SK-N-SH (cell line): ENCODE results near the gene FBF1. TPM values are rescaled to one million over a fixed set of nuclear protein-coding genes. Genes with fewer than 3 reads are reported as not detected.
A peak's percentile ranks its signal among the peaks of the same experiment; 100 is the strongest.

Experiments
- CTCF ChIA-PET: fragments of 300-600, 350-600 bp; formaldehyde crosslinking; extraction: SDS; loops from one replicate; lab custom pipeline; 2021; lab: Yijun Ruan, JAX
- POLR2A ChIA-PET: fragments of 350-600 bp; sonication (Branson Sonifier 250); formaldehyde crosslinking; extraction: SDS; loops from one replicate; lab custom pipeline; 2020; ENCODE audit warnings: antibody characterized with exemption, inconsistent platforms; lab: Yijun Ruan, JAX
- DNase-seq: peaks from one replicate; pipeline ENCODE4 v3.0.0; 2012
- H2AFZ ChIP-seq: fragments of 200-600 bp; sonication (generic); 2 replicates; pipeline ENCODE4 v1.8.1; 2016; ENCODE audit warnings: antibody characterized with exemption, mild to moderate bottlenecking, low read depth
- H3F3A ChIP-seq: fragments of 200-600 bp; sonication (generic); replicated peaks from 2 replicates; pipeline ENCODE3; 2016; ENCODE audit warnings: antibody characterized with exemption, mild to moderate bottlenecking; ENCODE audit not compliant: insufficient read depth
- H3K27ac ChIP-seq, 2 experiments: fragments of 200-500 bp in 1 of 2; fragments of 200-600 bp in 1 of 2; sonication (Bioruptor generic) in 1 of 2; sonication (generic), shearing (Covaris generic) in 1 of 2; 2 replicates each; pipeline versions ENCODE4 v1.5.1 to v1.6.1; 2014 to 2016; ENCODE audit warnings: low read depth in 2 of 2, inconsistent platforms in 1 of 2, low read length in 1 of 2, mild to moderate bottlenecking in 1 of 2, mixed read lengths in 1 of 2
- H3K27me3 ChIP-seq: fragments of 200-600 bp; sonication (generic), shearing (Covaris generic); 2 replicates; pipeline ENCODE4 v1.6.1; 2016; ENCODE audit warnings: mixed run types; ENCODE audit not compliant: insufficient read depth
- H3K36me3 ChIP-seq, 2 experiments: fragments of 200-500 bp in 1 of 2; fragments of 200-600 bp in 1 of 2; sonication (Bioruptor generic) in 1 of 2; sonication (generic) in 1 of 2; replicated peaks in 1 of 2; 2 replicates each; pipeline versions ENCODE3 to v1.5.1; 2014 to 2016; ENCODE audit warnings: low read length in 1 of 2, mild to moderate bottlenecking in 1 of 2; ENCODE audit not compliant: insufficient read depth in 2 of 2, control insufficient read depth in 1 of 2
- H3K4me1 ChIP-seq, 2 experiments: fragments of 200-500 bp in 1 of 2; fragments of 200-600 bp in 1 of 2; sonication (Bioruptor generic) in 1 of 2; sonication (generic), shearing (Covaris generic) in 1 of 2; 2 replicates each; pipeline versions ENCODE4 v1.5.1 to v1.6.1; 2014 to 2016; ENCODE audit warnings: low read depth in 1 of 2, low read length in 1 of 2, mixed run types in 1 of 2; ENCODE audit not compliant: insufficient read depth in 2 of 2, control insufficient read depth in 1 of 2
- H3K4me2 ChIP-seq: fragments of 200-600 bp; sonication (generic), shearing (Covaris generic); 2 replicates; pipeline ENCODE4 v1.6.1; 2017; ENCODE audit warnings: mixed run types
- H3K4me3 ChIP-seq, 2 experiments: fragments of 200-500 bp in 1 of 2; fragments of 200-600 bp in 1 of 2; sonication (Bioruptor generic) in 1 of 2; sonication (generic), shearing (Covaris generic) in 1 of 2; 2 replicates each; pipeline versions ENCODE4 v1.5.1 to v1.8.1; 2014 to 2016; ENCODE audit warnings: low read depth in 2 of 2, inconsistent platforms in 1 of 2, low read length in 1 of 2, mild to moderate bottlenecking in 1 of 2, mixed read lengths in 1 of 2, moderate library complexity in 1 of 2
- H3K79me2 ChIP-seq: fragments of 200-600 bp; sonication (generic); 2 replicates; pipeline ENCODE4 v1.8.1; 2017; ENCODE audit warnings: mild to moderate bottlenecking; ENCODE audit not compliant: insufficient read depth
- H3K9ac ChIP-seq: fragments of 200-600 bp; sonication (generic); 2 replicates; pipeline ENCODE4 v1.6.1; 2017; ENCODE audit warnings: mixed run types
- H3K9me2 ChIP-seq: fragments of 200-600 bp; sonication (generic); 2 replicates; pipeline ENCODE4 v1.6.1; 2017; ENCODE audit warnings: mixed run types
- H3K9me3 ChIP-seq: fragments of 200-600 bp; sonication (generic); 2 replicates; pipeline ENCODE4 v1.6.1; 2017; ENCODE audit warnings: mixed run types, mild to moderate bottlenecking, moderate library complexity
- H4K20me1 ChIP-seq: fragments of 200-600 bp; sonication (generic); 2 replicates; pipeline ENCODE4 v1.6.1; 2017; ENCODE audit warnings: mild to moderate bottlenecking, mixed run types; ENCODE audit not compliant: insufficient read depth
- CHD2 ChIP-seq: fragments of 150-350 bp; IDR thresholded peaks from 2 replicates; pipeline ENCODE4 v1.6.1; 2018; ENCODE audit warnings: low read length; ENCODE audit not compliant: partially characterized antibody
- CTCF ChIP-seq: fragments of 200-600 bp; sonication (generic); IDR thresholded peaks from 2 replicates; pipeline ENCODE4 v1.6.1; 2017; ENCODE audit warnings: antibody characterized with exemption, mild to moderate bottlenecking, moderate library complexity
- EZH2phosphoT487 ChIP-seq: fragments of 200-600 bp; sonication (generic); IDR thresholded peaks from 2 replicates; pipeline ENCODE4 v1.6.1; 2017; ENCODE audit warnings: low read depth, mixed run types, mild to moderate bottlenecking, antibody characterized with exemption, moderate library complexity, borderline replicate concordance
- GABPA ChIP-seq: IDR thresholded peaks from 2 replicates; pipeline ENCODE4 v1.4.0; 2012; ENCODE audit warnings: low read depth, mild to moderate bottlenecking
- JUND ChIP-seq: IDR thresholded peaks from 2 replicates; pipeline ENCODE4 v1.4.0; 2012
- MEF2A ChIP-seq: IDR thresholded peaks from 2 replicates; pipeline ENCODE4 v1.4.0; 2012; ENCODE audit warnings: low read depth, borderline replicate concordance
- MXI1 ChIP-seq: IDR thresholded peaks from 2 replicates; pipeline ENCODE4 v1.6.1; 2012; ENCODE audit warnings: mild to moderate bottlenecking, low read depth, low read length, improper control_type of control experiment
- NRF1 ChIP-seq: IDR thresholded peaks from 2 replicates; pipeline ENCODE4 v1.6.1; 2012; ENCODE audit warnings: low read depth, mild to moderate bottlenecking, low read length
- RFX5 ChIP-seq: IDR thresholded peaks from 2 replicates; pipeline ENCODE4 v1.6.1; 2012; ENCODE audit warnings: mild to moderate bottlenecking, improper control_type of control experiment, low read length
- RXRA ChIP-seq: IDR thresholded peaks from 2 replicates; pipeline ENCODE4 v1.4.0; 2012; ENCODE audit warnings: low read depth, mild to moderate bottlenecking, borderline replicate concordance
- YY1 ChIP-seq: IDR thresholded peaks from 2 replicates; pipeline ENCODE4 v1.4.0; 2012; ENCODE audit warnings: low read depth, mild to moderate bottlenecking
- WGBS: methylation state at CpG from one replicate; pipeline ENCODE4 v1.1.6; 2017; ENCODE audit warnings: low lambda C conversion rate; 5-methylcytosine and 5-hydroxymethylcytosine counted together
- polyA plus RNA-seq, 3 experiments: library from polyadenylated mRNA; depleted of rRNA; stranded (reverse); fragments of >200 nt; gene quantifications; 2 replicates each; pipeline ENCODE4 v1.2.3, GENCODE V29; 2012
- TF ChIP-seq, protein P1 (sequence below): IDR thresholded peaks from 2 replicates; pipeline ENCODE4 v1.6.1; 2012; ENCODE audit warnings: mild to moderate bottlenecking, low read depth, low read length, moderate library complexity
- TF ChIP-seq, protein P2 (sequence below): fragments of 150-350 bp; IDR thresholded peaks from 2 replicates; pipeline ENCODE4 v1.6.1; 2017; ENCODE audit warnings: antibody characterized with exemption, low read length, low read depth, borderline replicate concordance
- TF ChIP-seq, protein P3 (sequence below): IDR thresholded peaks from 2 replicates; pipeline ENCODE4 v1.4.0; 2012; ENCODE audit warnings: low read depth

The FBF1 gene
- polyA plus RNA-seq, 1 of the 3 experiments (the other 2 are of a cell fraction) = 19.0 TPM

GRCh38 chr17:75981019-75981615, 40.3 kb upstream of the FBF1 start:
- POLR2A ChIA-PET = interaction anchor here (0.6 kb wide), 1 partner anchor 308 kb away, joined by 4 read pairs; no protein-coding TSS in a partner anchor
- Histone ChIP-seq H3F3A (peaks cover 44% of the 10 kb centered on the region), H3K9me3 (no peaks in the 10 kb centered on the region), H3K36me3 (peaks cover 2 to 16% of the 10 kb centered on the region in 2 experiments), H3K4me1 (peaks cover 0 to 19% of the 10 kb centered on the region in 2 experiments; a peak in 3 of 4 replicates), H3K79me2 (peaks cover 48% of the 10 kb centered on the region)
- TF ChIP-seq CTCF = no peak
- TF ChIP-seq, protein P1, sequence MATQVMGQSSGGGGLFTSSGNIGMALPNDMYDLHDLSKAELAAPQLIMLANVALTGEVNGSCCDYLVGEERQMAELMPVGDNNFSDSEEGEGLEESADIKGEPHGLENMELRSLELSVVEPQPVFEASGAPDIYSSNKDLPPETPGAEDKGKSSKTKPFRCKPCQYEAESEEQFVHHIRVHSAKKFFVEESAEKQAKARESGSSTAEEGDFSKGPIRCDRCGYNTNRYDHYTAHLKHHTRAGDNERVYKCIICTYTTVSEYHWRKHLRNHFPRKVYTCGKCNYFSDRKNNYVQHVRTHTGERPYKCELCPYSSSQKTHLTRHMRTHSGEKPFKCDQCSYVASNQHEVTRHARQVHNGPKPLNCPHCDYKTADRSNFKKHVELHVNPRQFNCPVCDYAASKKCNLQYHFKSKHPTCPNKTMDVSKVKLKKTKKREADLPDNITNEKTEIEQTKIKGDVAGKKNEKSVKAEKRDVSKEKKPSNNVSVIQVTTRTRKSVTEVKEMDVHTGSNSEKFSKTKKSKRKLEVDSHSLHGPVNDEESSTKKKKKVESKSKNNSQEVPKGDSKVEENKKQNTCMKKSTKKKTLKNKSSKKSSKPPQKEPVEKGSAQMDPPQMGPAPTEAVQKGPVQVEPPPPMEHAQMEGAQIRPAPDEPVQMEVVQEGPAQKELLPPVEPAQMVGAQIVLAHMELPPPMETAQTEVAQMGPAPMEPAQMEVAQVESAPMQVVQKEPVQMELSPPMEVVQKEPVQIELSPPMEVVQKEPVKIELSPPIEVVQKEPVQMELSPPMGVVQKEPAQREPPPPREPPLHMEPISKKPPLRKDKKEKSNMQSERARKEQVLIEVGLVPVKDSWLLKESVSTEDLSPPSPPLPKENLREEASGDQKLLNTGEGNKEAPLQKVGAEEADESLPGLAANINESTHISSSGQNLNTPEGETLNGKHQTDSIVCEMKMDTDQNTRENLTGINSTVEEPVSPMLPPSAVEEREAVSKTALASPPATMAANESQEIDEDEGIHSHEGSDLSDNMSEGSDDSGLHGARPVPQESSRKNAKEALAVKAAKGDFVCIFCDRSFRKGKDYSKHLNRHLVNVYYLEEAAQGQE = no peak
- TF ChIP-seq, all 33 proteins: peak for 0
- Histone ChIP-seq H3K9ac (no peak overlapping the region), H3K27ac (peak overlapping the region in 1 of 2 experiments; percentile 98; a peak in 3 of 4 replicates), H3K4me3 (no peak overlapping the region), H3K27me3 (no peaks in the 10 kb centered on the region), H4K20me1 (no peaks in the 10 kb centered on the region), H3K9me2 (no peaks in the 10 kb centered on the region), H3K4me2 (no peak overlapping the region), H2AFZ (no peak overlapping the region)
- 94% methylated on average over 7 of the region's 7 CpGs for WGBS
- CTCF ChIA-PET = interaction anchor here (1.0 to 1.8 kb wide), 5 partner anchors 13 to 33 kb away, joined by 4 to 13 read pairs (median 5); partner anchors contain the start of gene CDK3
- no peak for DNase-seq

DNA sequence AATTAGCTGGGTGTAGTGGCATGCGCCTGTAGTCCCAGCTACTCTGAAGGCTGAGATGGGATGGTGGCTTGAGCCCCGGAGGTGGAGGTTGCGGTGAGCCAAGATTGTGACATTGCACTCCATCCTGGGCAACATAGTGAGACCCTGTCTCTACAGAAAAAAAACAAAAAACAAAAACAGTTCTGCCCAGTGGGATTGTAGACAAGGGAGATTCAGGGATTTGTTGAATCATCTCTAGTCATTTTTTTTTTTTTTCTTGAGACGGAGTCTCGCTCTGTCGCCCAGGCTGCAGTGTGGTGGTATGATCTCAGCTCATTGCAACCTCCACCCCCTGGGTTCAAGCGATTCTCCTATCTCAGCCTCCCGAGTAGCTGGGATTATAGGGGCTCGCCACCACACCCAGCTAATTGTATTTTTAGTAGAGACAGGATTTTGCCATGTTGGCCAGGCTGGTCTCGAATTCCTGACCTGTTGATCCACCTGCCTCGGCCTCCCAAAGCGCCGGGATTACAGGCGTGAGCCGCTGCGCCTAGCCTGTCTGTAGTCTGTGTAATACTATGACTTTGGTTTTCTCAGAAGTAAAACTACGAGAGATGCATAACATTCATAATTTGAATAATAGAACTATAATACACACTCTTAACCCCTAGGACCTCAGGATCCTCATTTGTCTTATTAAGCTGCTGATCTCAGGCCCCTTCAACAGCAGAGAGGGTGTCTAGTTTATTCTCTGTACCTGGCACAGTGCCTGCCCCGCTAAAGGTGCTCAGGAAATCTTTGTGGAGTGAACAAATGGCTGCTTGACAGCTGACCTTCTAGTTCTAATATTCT, 39.6 kb upstream of the FBF1 start:
- H3K27me3 ChIP-seq = no peaks in the 10 kb centered on the region
- no peak for DNase-seq
- peak overlapping the region; percentile 93 for H3K9ac ChIP-seq
- peaks cover 0 to 20% of the 10 kb centered on the region in 2 experiments; a peak in 3 of 4 replicates for H3K4me1 ChIP-seq
- H3F3A ChIP-seq = peaks cover 44% of the 10 kb centered on the region
- H3K27ac ChIP-seq = peak overlapping the region; percentile 96 to 98
- H3K79me2 ChIP-seq = peaks cover 55% of the 10 kb centered on the region
- no peaks in the 10 kb centered on the region for H3K9me3 ChIP-seq
- H3K4me3 ChIP-seq = peak overlapping the region; percentile 68 to 87
- TF ChIP-seq RXRA (no peak), YY1 (no peak), MEF2A (no peak), MXI1 (no peak), JUND (no peak), EZH2phosphoT487 (no peak), CTCF (no peak), RFX5 (no peak), GABPA (no peak), CHD2 (no peak), NRF1 (no peak)
- TF ChIP-seq, protein P2, sequence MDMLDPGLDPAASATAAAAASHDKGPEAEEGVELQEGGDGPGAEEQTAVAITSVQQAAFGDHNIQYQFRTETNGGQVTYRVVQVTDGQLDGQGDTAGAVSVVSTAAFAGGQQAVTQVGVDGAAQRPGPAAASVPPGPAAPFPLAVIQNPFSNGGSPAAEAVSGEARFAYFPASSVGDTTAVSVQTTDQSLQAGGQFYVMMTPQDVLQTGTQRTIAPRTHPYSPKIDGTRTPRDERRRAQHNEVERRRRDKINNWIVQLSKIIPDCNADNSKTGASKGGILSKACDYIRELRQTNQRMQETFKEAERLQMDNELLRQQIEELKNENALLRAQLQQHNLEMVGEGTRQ = no peak
- TF ChIP-seq, protein P3, sequence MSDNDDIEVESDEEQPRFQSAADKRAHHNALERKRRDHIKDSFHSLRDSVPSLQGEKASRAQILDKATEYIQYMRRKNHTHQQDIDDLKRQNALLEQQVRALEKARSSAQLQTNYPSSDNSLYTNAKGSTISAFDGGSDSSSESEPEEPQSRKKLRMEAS = no peak
- H4K20me1 ChIP-seq = no peaks in the 10 kb centered on the region
- CTCF ChIA-PET = interaction anchor here (1.0 to 1.8 kb wide), 5 partner anchors 14 to 34 kb away, joined by 4 to 13 read pairs (median 5); partner anchors contain the start of gene CDK3
- H2AFZ ChIP-seq = peak overlapping the region; percentile 92; the same call in 1 of the 2 replicates
- H3K9me2 ChIP-seq = no peaks in the 10 kb centered on the region
- peaks cover 2 to 16% of the 10 kb centered on the region in 2 experiments for H3K36me3 ChIP-seq
- H3K4me2 ChIP-seq = peak overlapping the region; percentile 88
- WGBS = 90% methylated on average over 18 of the region's 18 CpGs
- POLR2A ChIA-PET = interaction anchor here (0.6 to 0.7 kb wide), 2 partner anchors 156 to 307 kb away, joined by 3 to 4 read pairs; no protein-coding TSS in a partner anchor
